Cardiac muscle cell (in vitro differentiated cells and primary cell): ENCODE results near the gene ZFPM1. TPM values are rescaled to one million over a fixed set of nuclear protein-coding genes. Genes with fewer than 3 reads are reported as not detected.

ENCODE experiments used
- DNase-seq, 2 donors: peaks; one replicate each; pipeline versions ENCODE4 v3.0.0 to v3.0.0-alpha.2; 2010 to 2017; ENCODE audit warnings: low read depth in 1 of 2, low spot score in 1 of 2
- H3K27ac ChIP-seq: fragments of 200-600 bp; sonication (generic); 2 replicates; pipeline ENCODE4 v1.5.1; 2016
- H3K27me3 ChIP-seq: fragments of 200-600 bp; sonication (generic); 2 replicates; pipeline ENCODE4 v1.6.0; 2016; ENCODE audit warnings: control low read depth
- H3K36me3 ChIP-seq: fragments of 200-600 bp; sonication (generic); 2 replicates; pipeline ENCODE4 v1.5.1; 2016; ENCODE audit warnings: control low read depth
- H3K4me1 ChIP-seq: fragments of 200-600 bp; sonication (generic); 2 replicates; pipeline ENCODE4 v1.8.1; 2017; ENCODE audit warnings: low read depth, mild to moderate bottlenecking, mixed run types
- H3K4me3 ChIP-seq: fragments of 200-600 bp; sonication (generic); 2 replicates; pipeline ENCODE4 v1.5.1; 2016; ENCODE audit warnings: mild to moderate bottlenecking
- H3K9me3 ChIP-seq: fragments of 200-600 bp; sonication (generic); 2 replicates; pipeline ENCODE4 v1.5.1; 2017; ENCODE audit warnings: low read depth, mild to moderate bottlenecking, control low read depth
- CTCF ChIP-seq: IDR thresholded peaks from 2 replicates; pipeline ENCODE4 v1.5.1; 2012; ENCODE audit warnings: low read depth, mild to moderate bottlenecking, low read length
- polyA plus RNA-seq: library from polyadenylated mRNA; unstranded; fragments of >200 nt; fragmentation: Nextera tagmentation; extraction: Ambion mirVana; gene quantifications from 2 replicates; pipeline ENCODE4 v1.2.1, GENCODE V29; 2016
- total RNA-seq: library from RNA; depleted of rRNA; stranded (reverse); fragments of >200 nt; gene quantifications from 2 replicates; pipeline ENCODE4 v1.2.3, GENCODE V29; 2016

ZFPM1 gene
- total and polyA plus RNA-seq, 2 experiments from 2014 or later, result 7.6 to 9.4 TPM

GRCh38 chr16:88440111-88440510 lies 13.0 kb upstream of the ZFPM1 start:
- DNase-seq, result no peak
- TF ChIP-seq CTCF, result no peak

GRCh38 chr16:88440686-88441405 lies 12.2 kb upstream of the ZFPM1 start:
- H3K4me3 ChIP-seq, result no peak overlapping the region
- H3K36me3 ChIP-seq, result no peaks in the 10 kb centered on the region
- H3K27me3 ChIP-seq, result peaks cover 4% of the 10 kb centered on the region
- no peak for DNase-seq
- TF ChIP-seq CTCF, result no peak
- no peak overlapping the region for H3K27ac ChIP-seq
- no peaks in the 10 kb centered on the region for H3K9me3 ChIP-seq
- H3K4me1 ChIP-seq, result no peaks in the 10 kb centered on the region

More at GRCh38 chr16:88440111-88440510, 13.0 kb upstream of the ZFPM1 start:
- H3K9me3 ChIP-seq, result no peaks in the 10 kb centered on the region
- H3K36me3 ChIP-seq, result no peaks in the 10 kb centered on the region
- peaks cover 4% of the 10 kb centered on the region for H3K27me3 ChIP-seq
- no peak overlapping the region for H3K27ac ChIP-seq
- H3K4me3 ChIP-seq, result no peak overlapping the region
- H3K4me1 ChIP-seq, result no peaks in the 10 kb centered on the region

- no peak for TF ChIP-seq CTCF
- H3K4me3 ChIP-seq, result no peak overlapping the region
- H3K9me3 ChIP-seq, result no peaks in the 10 kb centered on the region
- peaks cover 4% of the 10 kb centered on the region for H3K27me3 ChIP-seq
- H3K27ac ChIP-seq, result no peak overlapping the region
- no peak for DNase-seq
- no peaks in the 10 kb centered on the region for H3K4me1 ChIP-seq
- no peaks in the 10 kb centered on the region for H3K36me3 ChIP-seq
Observed at GRCh38 chr16:88441460-88441859, 11.6 kb upstream of the ZFPM1 start.

GRCh38 chr16:88442383-88442726 lies 10.7 kb upstream of the ZFPM1 start:
- Histone ChIP-seq H3K36me3 (no peaks in the 10 kb centered on the region), H3K27me3 (peaks cover 4% of the 10 kb centered on the region), H3K9me3 (no peaks in the 10 kb centered on the region), H3K27ac (no peak overlapping the region), H3K4me3 (no peak overlapping the region), H3K4me1 (no peaks in the 10 kb centered on the region)
- TF ChIP-seq CTCF, result no peak
- no peak for DNase-seq

GRCh38 chr16:88442727-88443576 lies 10.1 kb upstream of the ZFPM1 start:
- DNase-seq, result peak; percentile 75 to 88
- TF ChIP-seq CTCF, result peak; percentile 90
- Histone ChIP-seq H3K4me1 (peaks cover under 1% of the 10 kb centered on the region), H3K27me3 (peaks cover 3% of the 10 kb centered on the region), H3K36me3 (no peaks in the 10 kb centered on the region), H3K9me3 (no peaks in the 10 kb centered on the region), H3K4me3 (no peak overlapping the region), H3K27ac (no peak overlapping the region)
